ENCODE measurements around the gene PARD3. TPM values are rescaled to one million over a fixed set of nuclear protein-coding genes. Genes with fewer than 3 reads are reported as not detected.
"Not testable (repeated sequence)": the region's sequence is repeated elsewhere in the genome, so short reads cannot be mapped to it uniquely, and the experiment has no call there.

Gene PARD3
- total RNA-seq, 1 donor from 2014 or later: 20.6 TPM

DNA sequence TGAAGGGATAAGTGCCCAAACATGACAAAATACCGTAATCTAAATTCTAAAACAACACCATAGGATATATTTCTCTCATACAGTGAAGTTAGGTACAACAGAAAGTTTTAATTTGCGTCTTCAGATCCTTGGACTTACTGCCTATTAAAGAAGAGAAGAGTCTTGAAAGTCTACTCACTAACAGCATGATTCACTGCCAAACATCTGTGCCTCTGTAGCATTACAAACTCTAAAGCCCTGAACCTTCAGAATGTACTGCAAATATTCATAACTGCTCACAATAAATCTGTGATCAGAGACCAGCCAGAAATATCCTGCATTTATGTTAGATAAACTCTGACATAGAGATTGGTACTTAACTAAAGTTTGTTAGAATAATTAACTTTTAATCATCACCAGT is 365.3 kb downstream of the PARD3 start:
- no peak for DNase-seq

GRCh38 chr10:34446049-34446448 is 369.0 kb downstream of the PARD3 start:
- no peak for DNase-seq

GRCh38 chr10:34444223-34445183 is 370.6 kb downstream of the PARD3 start:
- DNase-seq: no peak

GRCh38 chr10:34439386-34439785 is 375.7 kb downstream of the PARD3 start:
- not testable (repeated sequence) for DNase-seq

- DNase-seq: no peak
These were observed 376.4 kb downstream of the PARD3 start for GRCh38 chr10:34438741-34439140.

- no peak for DNase-seq
These were observed 377.2 kb downstream of the PARD3 start for GRCh38 chr10:34437906-34438305.

GRCh38 chr10:34434119-34434594 is 380.9 kb downstream of the PARD3 start:
- no peak for DNase-seq

- no peak for DNase-seq
These were observed 381.6 kb downstream of the PARD3 start for GRCh38 chr10:34433241-34434076.

- DNase-seq: no peak
These were observed 382.5 kb downstream of the PARD3 start for GRCh38 chr10:34432589-34432988.

DNA sequence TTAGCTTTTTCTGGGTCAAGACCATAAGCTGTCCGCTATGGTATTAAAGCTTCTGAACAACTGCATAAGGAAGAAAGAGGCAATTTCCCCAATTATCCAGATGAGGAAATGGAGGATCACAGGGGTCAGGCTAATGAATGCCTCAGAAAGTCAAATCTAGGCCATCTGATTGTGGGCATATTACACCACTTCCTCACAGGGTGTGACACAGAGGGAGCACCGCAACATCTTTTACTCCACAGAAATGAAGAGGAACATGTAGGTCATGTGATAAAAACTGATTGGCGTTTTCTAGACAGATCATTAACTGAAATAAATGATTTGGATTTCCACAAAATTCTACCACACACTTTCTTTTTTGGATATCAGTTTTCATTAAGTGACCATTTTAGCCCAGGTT is 384.4 kb downstream of the PARD3 start:
- no peak for DNase-seq

- no peak for DNase-seq
These were observed 386.6 kb downstream of the PARD3 start for GRCh38 chr10:34428501-34428900.

DNA sequence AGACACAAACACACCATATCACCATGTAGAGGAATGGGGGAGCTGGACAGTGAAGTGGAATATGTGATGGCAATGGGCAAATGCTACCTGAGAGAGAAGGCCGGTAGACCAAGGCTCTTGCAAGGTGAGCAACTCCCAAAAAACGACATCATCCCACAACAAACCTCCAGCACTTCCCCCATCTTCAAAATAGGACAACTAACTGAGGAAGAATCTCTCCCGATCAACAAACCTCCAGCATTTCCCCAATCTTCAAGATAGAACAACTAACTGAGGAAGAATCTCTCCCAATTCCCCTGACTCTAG is 387.2 kb downstream of the PARD3 start:
- no peak for DNase-seq

DNA sequence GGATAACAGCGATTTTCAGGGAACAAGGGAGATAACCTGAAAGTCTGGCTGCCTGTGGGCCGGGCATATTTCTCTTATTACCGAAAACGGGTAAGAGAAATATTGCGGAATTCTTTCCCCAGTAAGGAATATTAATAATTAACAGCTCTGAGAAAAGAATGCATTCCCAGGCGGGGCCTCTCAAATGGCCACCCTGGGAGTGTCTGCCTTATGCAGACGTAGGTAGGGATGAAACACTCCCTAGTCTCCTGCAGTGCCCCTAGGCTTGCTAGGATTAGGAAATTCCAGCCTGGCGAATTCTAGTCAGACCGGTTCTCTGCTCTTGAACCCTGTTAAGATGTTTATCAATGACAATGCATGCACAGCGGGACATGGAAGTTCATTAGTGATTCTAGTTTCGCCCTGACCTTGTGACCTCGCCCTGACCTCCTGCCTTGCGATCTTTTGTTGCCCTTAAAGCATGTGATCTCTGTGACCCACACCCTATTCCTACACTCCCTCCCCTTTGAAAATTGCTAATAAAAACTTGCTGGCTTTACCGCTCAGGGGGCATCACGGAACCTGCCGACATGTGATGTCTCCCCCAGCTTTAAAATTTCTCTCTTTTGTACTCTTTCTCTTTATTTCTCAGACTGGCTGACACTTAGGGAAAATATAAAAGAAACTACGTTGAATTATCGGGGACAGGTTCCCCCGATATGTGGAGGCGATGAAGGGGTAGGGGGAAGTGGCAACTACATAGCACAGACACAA is 387.8 kb downstream of the PARD3 start:
- DNase-seq: not testable (repeated sequence)

- DNase-seq: not testable (repeated sequence)
These were observed 388.4 kb downstream of the PARD3 start for GRCh38 chr10:34426538-34427157.

DNA sequence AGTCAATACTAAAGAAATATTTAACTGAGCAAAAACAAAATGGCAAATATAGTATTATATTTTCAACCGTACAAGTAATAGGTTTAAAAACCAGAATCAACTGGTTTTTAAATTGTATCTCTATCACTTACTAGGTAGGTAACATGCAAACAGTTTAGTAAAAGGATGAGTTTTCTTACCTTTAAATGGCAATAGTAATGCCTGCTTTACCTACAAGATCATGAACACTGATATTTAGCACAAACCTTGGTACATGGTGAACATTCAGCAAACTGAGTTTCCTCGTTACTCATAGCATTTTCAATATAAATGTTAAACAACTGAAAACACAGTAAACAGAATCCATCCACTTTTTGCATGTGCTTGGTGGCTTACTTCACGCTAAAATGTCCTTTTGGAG is 389.1 kb downstream of the PARD3 start:
- DNase-seq: no peak

DNA sequence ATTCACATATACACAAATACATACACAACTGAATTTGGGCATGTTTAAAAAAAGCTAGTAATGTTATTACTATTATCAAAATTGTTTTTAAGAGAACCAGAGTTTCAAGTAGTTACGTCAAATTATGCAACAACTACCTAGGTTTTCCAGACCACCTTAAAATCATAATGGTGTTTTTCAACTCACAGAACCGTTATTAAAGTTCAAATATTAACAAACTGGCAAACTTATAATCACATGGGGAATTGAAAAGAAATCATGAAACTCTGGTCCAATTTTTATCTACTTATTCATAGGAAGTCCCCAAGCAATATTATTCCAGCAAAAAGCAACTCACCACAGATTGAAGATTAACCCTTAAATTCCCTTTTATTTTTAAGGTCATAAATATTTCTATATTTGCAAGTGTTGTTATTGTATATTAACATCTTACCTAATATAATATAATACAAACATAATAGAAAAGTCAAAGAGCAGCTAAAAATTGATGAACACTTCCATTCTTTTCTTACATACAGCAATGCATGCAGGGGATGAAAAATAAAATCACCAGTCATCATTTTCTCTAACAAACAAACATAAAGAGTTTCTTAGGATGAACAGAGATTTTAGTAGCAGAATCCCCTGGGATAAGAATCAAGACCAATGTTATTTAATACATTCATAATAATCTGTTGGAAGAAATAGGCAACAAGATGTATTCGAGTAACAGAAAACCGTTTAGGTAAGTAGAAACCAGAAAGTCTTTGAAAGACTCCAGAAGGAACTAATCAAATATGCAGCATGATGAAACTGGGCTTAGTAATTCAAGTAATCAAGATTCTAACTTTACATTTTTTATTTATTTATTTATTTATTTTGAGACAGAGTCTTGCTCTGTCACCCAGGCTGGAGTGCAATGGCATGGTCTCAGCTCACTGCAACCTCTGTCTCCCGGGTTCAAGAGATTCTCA is 391.1 kb downstream of the PARD3 start:
- no peak for DNase-seq

GRCh38 chr10:34420795-34421194 is 394.3 kb downstream of the PARD3 start:
- no peak for DNase-seq

DNA sequence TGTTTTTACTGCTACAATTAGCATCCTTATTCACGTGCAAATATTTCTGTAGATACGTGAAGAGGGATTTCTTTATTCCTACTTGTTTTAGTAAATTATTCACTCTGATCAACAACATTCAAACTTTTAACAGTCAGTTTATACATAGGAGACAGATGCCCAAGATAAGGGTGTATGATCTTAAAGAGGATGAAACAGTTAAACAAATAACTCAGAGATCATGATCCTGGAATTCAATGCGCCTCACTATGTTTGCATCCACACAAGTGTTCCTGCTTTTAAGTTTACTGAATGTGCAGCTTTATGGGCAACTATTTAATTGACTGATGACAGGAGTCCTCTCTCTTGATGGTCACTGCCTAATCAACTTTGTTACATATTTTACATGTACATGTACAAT is 394.8 kb downstream of the PARD3 start:
- no peak for DNase-seq

GRCh38 chr10:34415039-34415438 is 400.1 kb downstream of the PARD3 start:
- DNase-seq: no peak

DNA sequence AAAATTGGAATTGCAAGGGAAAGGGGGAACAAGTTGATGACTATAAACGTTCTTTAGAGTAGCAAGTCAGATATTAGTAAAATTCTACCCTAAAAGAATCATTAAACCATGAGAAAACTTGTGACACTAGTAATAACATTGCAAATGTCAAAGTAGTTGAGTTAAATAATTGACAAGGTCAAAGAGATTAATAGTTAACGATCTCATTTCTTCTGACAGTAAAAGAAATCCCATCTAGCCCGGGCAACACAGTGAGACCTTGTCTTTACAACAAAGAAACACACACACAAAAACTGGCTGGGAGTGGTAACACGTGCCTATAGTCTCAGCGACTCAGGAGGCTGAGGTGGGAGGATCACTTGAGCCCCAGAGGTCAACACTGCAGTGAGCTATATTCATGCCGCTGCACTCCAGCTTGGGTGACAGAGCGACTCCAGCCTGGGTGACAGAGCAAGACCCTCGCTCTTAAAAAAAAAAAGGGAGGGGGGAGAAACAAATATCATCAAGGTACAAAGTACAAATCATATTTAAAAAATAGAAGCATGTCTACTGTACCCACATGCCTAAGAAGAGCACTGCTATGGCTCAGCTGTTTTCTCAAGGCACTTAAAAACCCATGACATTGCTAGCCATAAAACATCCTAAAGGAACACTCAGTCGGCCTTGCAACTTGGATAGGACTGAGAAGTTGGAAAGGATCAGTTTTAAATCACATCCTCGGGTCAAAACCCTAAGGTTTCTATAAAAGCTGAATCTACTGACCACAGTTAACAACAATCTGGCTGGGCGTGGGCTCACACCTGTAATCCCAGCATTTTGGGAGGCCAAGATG is 401.1 kb downstream of the PARD3 start:
- no peak for DNase-seq

Data from occipital lobe (tissue), 2 donors.